COLO668 (cell line): ENCODE measurements around the gene STRN4.
A peak's percentile ranks its signal among the peaks of the same experiment; 100 is the strongest.
"Not testable (repeated sequence)": the region's sequence is repeated elsewhere in the genome, so short reads cannot be mapped to it uniquely, and the experiment has no call there.

Source experiments
- DNase-seq: peaks from one replicate; lab custom pipeline; 2025; ENCODE audit not compliant: unreplicated experiment; lab: John Stamatoyannopoulos, UW

The STRN4 gene, protein sequence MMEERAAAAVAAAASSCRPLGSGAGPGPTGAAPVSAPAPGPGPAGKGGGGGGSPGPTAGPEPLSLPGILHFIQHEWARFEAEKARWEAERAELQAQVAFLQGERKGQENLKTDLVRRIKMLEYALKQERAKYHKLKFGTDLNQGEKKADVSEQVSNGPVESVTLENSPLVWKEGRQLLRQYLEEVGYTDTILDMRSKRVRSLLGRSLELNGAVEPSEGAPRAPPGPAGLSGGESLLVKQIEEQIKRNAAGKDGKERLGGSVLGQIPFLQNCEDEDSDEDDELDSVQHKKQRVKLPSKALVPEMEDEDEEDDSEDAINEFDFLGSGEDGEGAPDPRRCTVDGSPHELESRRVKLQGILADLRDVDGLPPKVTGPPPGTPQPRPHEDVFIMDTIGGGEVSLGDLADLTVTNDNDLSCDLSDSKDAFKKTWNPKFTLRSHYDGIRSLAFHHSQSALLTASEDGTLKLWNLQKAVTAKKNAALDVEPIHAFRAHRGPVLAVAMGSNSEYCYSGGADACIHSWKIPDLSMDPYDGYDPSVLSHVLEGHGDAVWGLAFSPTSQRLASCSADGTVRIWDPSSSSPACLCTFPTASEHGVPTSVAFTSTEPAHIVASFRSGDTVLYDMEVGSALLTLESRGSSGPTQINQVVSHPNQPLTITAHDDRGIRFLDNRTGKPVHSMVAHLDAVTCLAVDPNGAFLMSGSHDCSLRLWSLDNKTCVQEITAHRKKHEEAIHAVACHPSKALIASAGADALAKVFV

DNA sequence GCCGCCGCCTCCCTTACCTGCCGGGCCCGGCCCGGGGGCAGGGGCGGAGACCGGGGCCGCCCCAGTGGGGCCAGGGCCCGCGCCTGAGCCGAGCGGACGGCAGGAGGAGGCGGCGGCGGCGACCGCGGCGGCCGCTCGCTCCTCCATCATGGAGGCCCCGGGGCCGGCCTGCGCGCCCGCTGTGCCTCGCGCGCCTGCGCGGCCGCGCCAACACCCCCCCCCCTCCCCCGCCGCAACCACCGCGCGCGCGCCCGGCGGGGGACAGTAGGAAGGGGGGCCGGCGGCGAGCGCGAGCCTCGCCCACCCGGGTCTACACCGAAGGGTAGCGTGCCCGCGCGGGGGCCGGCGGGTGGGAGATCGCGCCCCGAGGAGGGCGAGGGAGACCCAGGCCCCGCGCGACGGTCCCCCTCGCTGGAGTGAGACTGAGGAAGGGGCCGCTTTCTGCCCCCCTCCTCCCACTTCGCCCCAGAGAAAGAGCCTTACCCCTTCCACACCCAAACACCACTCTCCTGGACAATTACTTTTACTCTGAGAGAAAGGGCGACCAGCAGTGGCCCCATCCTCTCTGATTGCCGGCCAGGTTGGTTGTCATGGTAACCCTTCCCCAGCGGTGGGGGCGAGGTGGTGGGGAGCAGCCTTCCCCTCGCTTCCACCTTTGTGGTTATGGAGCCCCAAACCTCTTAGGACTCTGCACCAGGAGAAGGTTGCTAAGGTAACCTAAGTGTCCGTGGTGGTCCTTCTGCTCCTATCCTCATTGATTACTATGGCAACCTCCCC, at the start of gene STRN4:
Gene STRN4 (minus strand): TSS at position 170 of the 777 bp plus-strand sequence. CDS start 20 bp downstream, at position 150.
- peak; percentile 85 for DNase-seq

DNA sequence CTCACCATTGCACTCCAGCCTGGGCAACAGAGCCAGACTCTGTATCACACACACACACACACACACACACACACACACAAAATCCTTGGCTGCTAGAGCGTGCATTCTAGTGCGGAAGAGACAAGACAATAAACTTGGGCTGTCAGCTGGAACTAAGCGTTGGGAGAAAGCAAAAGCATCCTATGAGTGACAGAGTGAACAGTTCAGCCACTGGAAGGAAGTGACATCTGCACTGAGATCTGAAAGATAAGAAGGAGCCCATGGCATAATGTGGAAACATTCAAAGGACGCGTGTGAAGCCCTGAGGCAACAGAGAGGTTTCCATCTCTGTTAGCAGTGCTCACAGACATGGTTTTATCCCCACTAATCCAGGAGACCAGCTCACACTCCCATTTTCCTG, 45.7 kb upstream of the STRN4 start:
- DNase-seq: no peak

DNA sequence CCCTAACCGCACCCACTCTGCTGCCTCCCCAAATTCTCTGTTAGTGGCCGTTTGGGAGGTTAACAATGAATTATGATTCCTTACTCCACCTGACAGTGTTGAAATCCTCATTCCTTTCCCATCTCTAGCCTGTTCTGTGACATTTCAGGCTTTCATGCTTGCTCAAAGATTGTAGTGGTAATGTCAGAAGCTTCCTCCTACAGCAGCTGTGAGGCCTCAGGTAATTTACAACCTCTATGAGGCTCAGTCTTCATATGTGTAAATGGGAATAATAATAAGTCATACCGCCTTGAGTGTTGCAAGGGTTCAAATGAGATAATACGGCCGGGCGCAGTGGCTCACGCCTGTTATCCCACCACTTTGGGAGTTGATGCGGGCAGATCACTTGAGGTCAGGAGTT, 43.1 kb upstream of the STRN4 start:
- DNase-seq: no peak

DNA sequence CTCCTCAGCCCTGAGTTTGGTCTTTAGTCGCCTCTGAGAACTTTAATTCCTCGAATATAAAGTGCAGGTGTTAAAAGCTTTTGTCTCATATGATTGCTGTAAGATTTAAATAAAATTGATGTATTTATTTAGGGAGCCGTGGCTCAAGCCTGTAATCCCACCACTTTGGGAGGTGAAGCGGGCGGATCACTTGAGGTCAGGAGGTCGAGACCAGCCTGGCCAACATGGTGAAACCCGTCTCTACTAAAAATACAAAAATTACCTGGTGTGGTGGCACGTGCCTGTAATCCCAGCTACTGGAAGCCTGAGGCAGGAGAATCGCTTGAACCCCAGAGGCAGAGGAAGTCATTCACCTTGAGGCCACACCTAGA, 42.7 kb upstream of the STRN4 start:
- no peak for DNase-seq

DNA sequence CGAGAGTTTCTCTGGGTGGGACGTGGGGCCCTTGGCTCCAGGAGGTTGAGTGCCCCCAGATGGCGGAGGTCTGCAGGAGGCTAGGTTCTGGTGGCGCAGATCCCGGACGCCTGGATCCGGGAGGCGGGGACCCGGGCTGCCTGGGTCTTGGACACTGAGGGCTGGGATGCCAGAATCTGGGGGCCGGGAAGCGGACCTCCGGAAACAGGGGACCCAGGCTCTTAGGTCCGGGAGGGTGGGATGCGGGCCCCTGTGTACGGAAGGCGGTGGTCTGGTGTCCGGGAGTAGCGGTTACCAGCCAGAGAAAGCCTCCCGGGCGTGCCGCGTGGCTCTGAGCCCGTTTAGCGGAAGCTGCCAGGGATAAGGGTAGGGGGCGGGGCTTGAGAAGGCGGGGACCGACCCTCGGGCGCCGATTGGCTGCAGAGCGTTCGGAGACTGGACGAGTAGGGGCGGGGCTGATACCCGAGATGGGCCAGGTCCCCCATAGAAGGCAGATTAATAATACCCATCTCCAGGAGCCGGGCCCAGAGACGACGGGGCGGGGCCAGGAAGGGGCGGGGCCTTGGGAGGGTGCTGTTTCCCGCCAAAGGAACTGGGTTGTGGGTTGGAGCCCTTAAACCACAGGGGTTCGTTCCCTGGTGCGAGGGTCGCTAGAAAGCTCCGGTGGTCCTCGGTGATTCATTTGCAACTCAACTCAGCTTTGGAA, 42.2 kb upstream of the STRN4 start, which contains the start of gene SLC1A5:
Gene SLC1A5 (minus strand): TSS at position 333 of the 706 bp plus-strand sequence. CDS start 629 bp downstream, outside the sequence.
- DNase-seq: peak; percentile 97

DNA sequence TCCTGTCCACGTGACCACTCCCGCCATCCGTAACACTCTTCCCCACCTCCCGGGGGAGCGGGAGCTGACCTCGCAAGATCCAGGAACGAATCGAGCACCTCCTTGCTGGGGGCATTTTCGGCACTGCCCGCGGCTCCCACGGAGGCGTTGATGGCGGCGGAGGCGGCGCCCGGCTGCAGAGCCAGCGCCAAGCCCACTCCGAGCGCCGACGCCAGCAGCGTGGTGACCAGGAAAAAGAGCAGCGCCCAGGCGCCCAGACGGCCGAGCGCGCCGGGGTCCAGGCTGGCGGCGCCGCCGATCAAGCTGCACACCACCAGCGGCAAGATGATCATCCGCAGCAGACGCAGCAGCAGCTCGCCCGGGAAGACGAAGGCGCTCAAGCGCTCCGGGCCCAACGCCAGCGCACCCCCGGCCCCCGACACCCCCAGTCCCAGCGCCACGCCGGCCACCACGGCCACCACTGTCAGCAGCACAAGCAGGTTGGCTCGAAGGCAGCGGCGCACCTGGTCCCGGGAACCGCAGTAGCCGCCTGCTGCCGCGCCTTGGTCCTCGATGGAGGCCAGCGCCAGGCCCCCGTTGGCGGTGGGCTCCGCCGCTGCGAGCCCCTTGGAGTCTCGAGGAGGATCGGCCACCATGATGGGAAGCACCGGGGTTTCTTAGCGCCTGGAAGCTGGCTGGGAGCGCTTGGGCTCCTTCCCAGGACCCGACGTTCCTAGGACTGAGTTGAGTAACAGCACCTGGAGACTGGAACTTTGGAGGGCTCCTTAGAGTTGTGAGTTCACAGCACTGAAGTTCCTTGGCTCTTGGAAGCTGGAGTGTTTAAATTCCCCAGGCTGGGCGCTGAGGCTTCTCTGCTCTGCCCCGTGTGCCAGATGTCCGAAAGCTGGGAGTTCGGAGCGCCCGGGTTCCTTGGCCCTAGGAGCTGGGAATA, 41.3 kb upstream of the STRN4 start:
- DNase-seq: peak; percentile 69

DNA sequence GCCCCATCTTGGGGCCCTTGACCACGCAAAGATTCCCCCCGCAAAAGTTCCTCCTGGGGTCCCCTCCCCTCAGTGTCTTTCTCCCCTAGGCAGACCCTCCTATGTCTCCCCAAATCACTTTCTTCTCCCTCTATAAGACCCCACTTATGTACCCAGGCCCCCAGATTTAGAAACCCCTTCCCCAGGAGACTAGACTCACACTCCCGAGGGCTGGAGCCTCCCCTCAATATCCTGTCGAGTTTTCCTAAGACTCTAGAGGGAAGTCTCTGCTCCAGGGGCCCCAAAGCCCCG, 40.7 kb upstream of the STRN4 start:
- no peak for DNase-seq

DNA sequence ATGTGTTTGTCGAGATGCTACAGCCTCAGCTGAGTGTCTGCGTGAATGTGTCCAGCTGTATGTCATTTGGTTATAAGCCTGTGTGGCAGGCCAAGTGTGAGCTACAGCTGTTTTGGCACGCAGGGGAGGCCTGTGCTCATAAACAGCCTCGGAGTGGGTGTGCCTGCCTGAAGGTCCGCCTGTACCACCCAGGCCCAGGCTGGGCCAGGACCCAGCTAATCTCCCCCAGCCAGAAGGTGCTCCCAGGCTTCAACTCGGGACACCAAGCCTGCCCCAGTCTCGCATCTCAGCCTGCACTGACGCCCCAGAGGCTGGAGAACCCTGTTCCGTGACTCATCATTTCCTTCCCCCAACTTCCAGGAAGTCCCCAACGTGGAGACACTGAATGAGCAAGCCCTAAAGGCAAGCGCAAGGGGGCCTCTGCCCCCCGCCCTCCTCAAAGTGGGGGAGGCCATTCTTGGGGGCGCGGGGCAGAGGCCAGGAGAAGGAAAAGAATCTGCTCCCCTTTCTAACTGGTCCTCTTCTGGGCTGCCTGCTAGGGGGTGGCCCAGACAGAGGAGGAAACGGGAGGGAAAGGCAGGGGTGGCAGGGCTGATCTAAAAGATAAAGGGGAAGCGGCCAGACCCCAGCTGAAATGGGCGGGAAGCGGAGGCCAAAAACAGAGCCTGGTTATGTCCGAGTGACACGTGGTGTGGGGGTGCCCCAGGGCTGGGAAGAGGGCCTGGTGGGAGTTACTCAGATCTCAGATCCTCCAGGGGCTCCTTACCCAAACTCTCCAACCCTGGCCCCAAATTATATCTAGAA, 40.2 kb upstream of the STRN4 start:
- DNase-seq: peak; percentile 54

DNA sequence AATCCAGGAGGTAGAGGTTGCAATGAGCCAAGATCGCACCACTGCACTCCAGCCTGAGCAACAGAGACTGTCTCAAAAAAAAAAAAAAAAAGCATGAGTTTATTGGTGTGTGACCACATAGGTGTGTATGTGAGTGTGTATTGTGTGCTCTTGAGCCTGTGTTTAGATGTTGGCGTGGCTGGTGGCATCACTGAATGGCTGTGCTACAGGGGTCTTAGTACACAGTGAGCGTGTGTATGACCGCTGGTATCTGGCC, 39.7 kb upstream of the STRN4 start:
- no peak for DNase-seq

DNA sequence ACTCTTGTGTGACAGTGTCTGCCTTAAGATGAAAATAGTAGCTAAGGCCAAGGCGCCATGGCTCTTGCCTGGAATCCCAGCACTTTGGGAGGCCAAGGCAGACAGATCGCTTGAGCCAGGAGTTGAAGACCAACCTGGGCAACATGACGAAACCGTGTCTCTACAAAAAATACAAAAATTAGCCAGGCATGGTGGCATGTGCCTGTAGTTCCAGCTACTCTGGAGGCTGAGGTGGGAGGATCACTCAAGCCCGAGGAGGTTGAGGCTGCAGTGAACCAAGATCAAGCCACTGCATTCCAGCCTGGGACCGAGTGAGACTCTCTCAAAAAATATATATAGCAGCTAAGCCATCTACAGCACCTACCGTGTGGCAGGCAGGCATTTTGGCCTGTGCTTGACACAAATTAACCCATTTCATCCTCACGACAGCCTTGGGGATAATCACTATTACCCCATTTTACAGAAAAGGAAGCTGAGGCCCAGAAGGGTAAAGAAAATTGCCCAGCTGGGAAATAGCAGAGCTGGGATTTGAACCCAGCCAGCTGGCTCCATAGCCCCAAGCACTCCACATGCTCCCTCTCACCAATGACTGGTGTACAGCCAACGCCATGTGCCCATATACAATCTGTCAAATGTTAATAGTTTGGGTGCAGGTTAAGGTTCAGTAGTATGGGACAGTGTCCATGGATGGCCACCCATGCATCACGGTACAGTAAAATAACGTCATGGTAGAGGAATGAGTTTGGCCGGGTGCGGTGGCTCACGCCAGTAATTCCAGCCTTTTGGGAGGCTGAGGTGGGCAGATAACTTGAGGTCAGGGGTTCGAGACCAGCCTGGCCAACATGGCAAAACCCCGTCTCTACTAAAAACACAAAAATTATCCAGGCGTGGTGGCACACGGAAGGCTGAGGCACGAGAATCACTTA, 39.1 kb upstream of the STRN4 start:
- no peak for DNase-seq

DNA sequence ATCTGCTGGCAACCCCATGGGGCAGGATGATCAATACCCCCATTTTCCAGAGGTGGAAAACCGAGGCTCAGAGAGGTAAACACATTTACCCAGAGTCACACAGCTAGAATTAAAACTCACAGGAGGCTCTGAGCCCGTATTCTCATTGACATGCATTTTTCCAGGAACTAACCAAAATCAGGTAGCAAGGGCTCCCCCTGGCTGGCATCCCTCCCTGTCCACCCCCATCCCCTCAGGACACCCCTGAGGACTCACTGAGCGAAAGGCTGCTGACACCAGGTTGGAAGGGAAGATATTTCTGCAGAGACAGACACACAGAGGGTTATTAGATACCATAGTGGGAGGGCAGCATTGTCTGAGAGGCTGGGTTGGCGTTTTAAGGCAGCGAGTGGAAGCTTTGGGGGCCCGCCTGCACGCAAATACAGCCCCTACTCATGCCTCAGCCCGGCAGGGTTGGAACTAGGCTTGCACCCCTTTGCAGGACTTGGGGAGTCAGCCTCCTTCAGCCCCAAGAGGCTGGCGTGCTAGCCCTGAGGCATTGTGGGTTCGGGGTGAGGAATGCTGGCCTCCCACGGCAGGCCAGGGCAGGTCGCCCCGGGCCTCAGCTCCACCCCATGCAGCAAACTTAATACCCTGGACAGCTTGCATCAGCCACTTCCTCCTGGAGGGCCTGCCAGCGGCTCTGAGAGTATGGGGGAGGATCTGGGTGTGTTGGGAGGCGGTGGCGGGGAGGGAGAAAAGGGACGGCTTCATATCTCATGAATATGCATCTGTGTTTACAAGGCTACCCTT, 38.2 kb upstream of the STRN4 start:
- DNase-seq: peak; percentile 78

DNA sequence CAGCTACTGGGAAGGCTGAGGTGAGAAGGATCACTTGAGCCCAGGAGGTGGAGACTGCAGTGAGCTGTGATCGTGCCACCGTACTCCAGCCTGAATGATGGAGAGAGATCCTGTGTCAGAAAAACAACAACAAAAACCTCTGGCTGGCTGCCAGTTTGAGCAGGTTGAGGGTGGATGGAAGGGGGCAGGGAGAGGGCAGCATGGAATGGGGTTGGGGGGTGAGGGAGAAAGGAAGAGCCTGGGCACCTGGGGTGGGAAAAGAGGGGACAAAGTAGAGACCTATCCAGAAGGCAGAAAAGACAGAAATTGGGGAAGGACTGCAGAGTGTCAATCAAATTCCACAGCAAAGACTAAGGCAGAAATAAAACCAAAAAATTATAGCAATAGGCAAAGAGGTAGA, 37.4 kb upstream of the STRN4 start:
- peak; percentile 81 for DNase-seq

DNA sequence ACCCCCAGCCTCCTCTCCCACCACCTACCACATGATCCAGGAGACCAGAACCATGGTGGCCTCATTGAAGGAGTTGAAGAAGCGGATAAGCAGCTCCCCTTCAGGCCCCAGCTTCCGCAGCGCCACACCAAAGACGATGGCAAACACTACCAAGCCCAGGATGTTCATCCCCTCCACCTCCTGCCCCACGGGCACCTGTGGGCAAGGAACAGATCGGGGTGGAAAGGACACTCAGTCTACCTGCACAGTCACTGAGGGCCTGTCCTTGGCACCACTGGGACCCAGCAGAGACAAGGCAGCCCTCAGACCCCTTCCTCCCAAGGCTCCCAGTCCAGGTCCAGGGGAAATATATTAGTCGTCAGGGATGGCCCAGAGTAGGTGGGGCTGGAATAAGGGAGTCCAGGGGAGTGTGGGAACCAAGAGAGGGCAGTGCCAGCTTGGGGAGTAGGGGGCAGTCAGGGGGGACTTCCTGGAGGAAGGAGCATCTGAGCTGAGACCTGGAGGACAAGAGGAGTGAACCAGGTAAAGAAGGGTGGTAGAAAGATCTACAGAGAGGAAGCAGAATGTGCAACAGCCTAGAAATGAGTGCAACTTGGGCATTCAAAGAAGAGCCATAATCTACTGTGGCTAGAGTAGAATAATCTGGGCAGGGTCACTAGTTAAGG, 36.2 kb upstream of the STRN4 start:
- DNase-seq: no peak

DNA sequence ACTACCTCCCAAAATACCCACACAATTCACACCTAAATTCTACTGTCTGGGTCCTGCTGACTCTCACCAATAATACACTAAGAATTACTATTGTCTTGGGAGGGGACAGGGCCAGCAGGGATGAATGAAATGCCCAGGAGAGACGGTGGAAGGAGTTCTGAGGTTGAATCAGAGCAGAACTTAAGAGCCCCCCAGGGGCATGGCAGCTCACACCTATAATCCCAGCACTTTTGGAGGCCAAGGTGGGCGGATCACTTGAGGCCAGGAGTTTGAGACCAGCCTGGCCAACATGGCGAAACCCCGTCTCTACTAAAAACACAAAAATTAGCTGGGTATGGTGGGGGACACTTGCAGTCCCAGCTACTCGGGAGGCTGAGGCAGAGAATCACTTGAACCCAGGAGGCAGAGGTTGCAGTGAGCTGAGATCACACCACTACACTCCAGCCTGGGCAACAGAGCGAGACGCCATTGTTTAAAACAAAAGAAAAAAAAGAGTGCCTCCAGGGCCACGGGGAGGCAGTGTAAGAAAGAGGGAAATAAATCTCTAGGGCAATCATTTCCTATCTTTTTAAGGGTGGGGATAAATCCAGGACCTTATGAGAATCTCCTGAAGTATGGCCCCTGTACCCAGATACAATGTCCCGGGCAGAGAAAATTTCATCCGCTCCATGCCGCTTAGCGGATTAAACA, 31.9 kb upstream of the STRN4 start:
- not testable (repeated sequence) for DNase-seq

DNA sequence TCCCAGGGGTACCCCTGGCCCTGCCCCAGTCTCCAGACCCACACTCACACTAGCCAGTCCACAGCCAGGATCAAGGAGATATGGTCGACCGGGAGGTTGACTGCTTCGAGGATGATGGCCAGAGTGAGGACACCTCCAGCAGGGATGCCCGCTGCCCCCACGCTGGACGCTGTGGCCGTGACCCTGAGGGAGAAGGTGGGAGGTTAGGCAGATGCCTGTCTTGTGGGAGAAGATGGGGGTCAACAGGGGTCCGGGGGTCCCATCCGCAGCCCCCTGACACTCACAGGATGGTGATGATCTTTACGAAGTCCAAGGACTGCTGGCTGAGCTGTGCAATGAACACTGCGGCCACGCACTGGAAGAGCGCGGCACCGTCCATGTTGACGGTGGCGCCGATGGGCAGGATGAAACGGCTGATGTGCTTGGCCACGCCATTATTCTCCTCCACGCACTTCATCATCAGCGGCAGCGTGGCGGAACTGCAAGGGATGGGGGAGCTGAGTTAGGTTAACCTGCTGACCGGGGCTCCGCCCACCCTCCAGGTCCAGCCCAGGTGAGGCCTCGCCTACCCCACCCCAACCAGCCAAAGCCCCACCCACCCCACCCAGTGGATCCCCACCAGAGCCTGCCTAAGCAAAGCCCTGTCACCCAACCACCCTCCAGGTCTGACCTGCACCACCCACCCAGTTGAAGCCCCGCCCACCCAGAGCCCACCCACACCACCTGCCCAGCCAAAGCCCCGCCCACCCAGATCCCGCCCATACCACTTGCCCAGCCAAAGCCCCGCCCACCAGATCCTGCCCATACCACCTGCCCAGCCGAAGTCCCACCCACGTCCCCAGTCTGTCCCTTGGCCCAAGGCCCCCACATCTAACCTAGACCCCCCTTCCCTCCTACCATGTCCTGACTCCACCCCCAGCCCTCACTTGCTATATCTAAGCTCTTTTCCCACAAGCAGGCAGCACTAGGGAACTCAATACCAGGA, 31.0 kb upstream of the STRN4 start:
- DNase-seq: peak; percentile 46
